ENCODE measurements around the gene GATAD2A. TPM values are rescaled to one million over a fixed set of nuclear protein-coding genes. Genes with fewer than 3 reads are reported as not detected.

GATAD2A gene
- total RNA-seq, 2 donors from 2014 or later: 102 to 145 TPM

GRCh38 chr19:19409205-19409604, 3.7 kb downstream of the GATAD2A start:
- no peak for TF ChIP-seq CTCF (IDR thresholded peaks at IDR 0.05)
- DNase-seq: no peak
- no peaks in the 10 kb centered on the region for H3K36me3 ChIP-seq
- H3K9me3 ChIP-seq: no peaks in the 10 kb centered on the region
- no peak overlapping the region for H3K4me3 ChIP-seq
- no peaks in the 10 kb centered on the region for H3K27me3 ChIP-seq
- peaks cover 5% of the 10 kb centered on the region for H3K4me1 ChIP-seq
- intact Hi-C loops (cut with DNase I): loop anchor here (5.0 kb wide), 2 partner anchors 42 to 83 kb away; no protein-coding TSS in a partner anchor
- no peak overlapping the region for H3K9ac ChIP-seq (ENCODE audit: low read depth in 2 of 2, low read length in 2 of 2)
- H3K27ac ChIP-seq: no peak overlapping the region

GRCh38 chr19:19409631-19410030, 4.2 kb downstream of the GATAD2A start:
- TF ChIP-seq CTCF (IDR thresholded peaks at IDR 0.05): no peak
- no peak overlapping the region for H3K4me3 ChIP-seq
- peaks cover 5% of the 10 kb centered on the region for H3K4me1 ChIP-seq
- no peak overlapping the region for H3K9ac ChIP-seq (ENCODE audit: low read depth in 2 of 2, low read length in 2 of 2)
- no peak overlapping the region for H3K27ac ChIP-seq
- H3K27me3 ChIP-seq: no peaks in the 10 kb centered on the region
- H3K36me3 ChIP-seq: no peaks in the 10 kb centered on the region
- DNase-seq: no peak
- intact Hi-C loops (cut with DNase I): loop anchor here (5.0 kb wide), 2 partner anchors 42 to 83 kb away; no protein-coding TSS in a partner anchor
- no peaks in the 10 kb centered on the region for H3K9me3 ChIP-seq

GRCh38 chr19:19410553-19411550, 5.4 kb downstream of the GATAD2A start:
- intact Hi-C loops (cut with DNase I): no loop called here
- peaks cover 5% of the 10 kb centered on the region for H3K4me1 ChIP-seq
- H3K36me3 ChIP-seq: no peaks in the 10 kb centered on the region
- no peak overlapping the region for H3K4me3 ChIP-seq
- H3K27ac ChIP-seq: no peak overlapping the region
- no peaks in the 10 kb centered on the region for H3K27me3 ChIP-seq
- peak overlapping the region in 1 of 2 donors; percentile 3 for H3K9ac ChIP-seq (ENCODE audit: low read depth in 2 of 2, low read length in 2 of 2)
- DNase-seq: no peak
- H3K9me3 ChIP-seq: no peaks in the 10 kb centered on the region
- TF ChIP-seq CTCF (IDR thresholded peaks at IDR 0.05): no peak

- Histone ChIP-seq H3K27me3 (no peaks in the 10 kb centered on the region), H3K4me1 (no peaks in the 10 kb centered on the region), H3K27ac (no peak overlapping the region), H3K36me3 (no peaks in the 10 kb centered on the region), H3K9ac (ENCODE audit: low read depth in 2 of 2, low read length in 2 of 2) (no peak overlapping the region), H3K4me3 (no peak overlapping the region), H3K9me3 (no peaks in the 10 kb centered on the region)
- intact Hi-C loops (cut with DNase I): no loop called here
- TF ChIP-seq CTCF (IDR thresholded peaks at IDR 0.05): no peak
- DNase-seq: no peak
Observed at GRCh38 chr19:19416280-19416679, 10.8 kb downstream of the GATAD2A start.

GRCh38 chr19:19417046-19417445, 11.6 kb downstream of the GATAD2A start:
- no peak overlapping the region for H3K9ac ChIP-seq (ENCODE audit: low read depth in 2 of 2, low read length in 2 of 2)
- H3K27me3 ChIP-seq: no peaks in the 10 kb centered on the region
- no peaks in the 10 kb centered on the region for H3K9me3 ChIP-seq
- H3K36me3 ChIP-seq: no peaks in the 10 kb centered on the region
- no peak overlapping the region for H3K27ac ChIP-seq
- DNase-seq: no peak
- H3K4me1 ChIP-seq: no peaks in the 10 kb centered on the region
- intact Hi-C loops (cut with DNase I): no loop called here
- TF ChIP-seq CTCF (IDR thresholded peaks at IDR 0.05): no peak
- H3K4me3 ChIP-seq: no peak overlapping the region
